ENCODE results near the gene XCR1. TPM values are rescaled to one million over a fixed set of nuclear protein-coding genes. Genes with fewer than 3 reads are reported as not detected.

The XCR1 gene
- total and polyA plus RNA-seq, 2 donors (not counting 3 experiments of a cell fraction or from before 2014, with no cell fraction given): not detected

DNA sequence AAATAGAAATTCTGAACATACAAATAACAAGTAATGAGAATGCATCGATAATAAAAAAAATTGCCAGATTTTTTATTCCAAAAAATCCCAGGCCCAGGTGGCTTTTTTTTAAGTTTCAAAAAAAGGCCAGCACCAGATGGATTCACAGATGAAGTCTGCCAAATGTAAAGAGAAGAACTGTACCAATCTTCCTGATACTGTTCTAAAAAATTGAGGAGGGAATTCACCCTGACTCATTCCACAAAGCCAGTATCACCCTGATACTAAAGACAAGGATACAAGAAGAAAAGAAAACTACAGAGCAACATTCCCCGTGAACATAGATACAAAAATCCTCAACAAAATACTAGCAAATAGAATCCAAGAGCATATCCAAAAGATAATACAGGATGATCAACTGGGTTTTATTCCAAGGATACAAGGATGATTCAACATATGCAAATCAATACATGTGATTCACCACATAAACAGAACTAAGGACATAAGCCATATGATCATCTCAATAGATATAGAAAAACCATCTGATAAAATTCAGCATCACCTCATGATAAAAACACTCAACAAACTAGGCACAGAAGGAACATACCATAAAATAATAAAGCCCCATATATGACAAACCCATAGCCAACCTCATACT is 44.1 kb upstream of the XCR1 start:
- Histone ChIP-seq H3K4me1 (ENCODE audit: control insufficient read depth, extremely low read depth, insufficient read depth, low read length) (no peaks in the 10 kb centered on the region), H3K4me2 (ENCODE audit: insufficient read depth, low read length) (no peak overlapping the region), H3K9ac (replicated peaks; ENCODE audit: extremely low read depth, insufficient read depth, low read length) (no peak overlapping the region), H3K79me2 (ENCODE audit: control insufficient read depth, insufficient read depth, low read length) (no peaks in the 10 kb centered on the region), H3K27ac (ENCODE audit: insufficient read depth, low read depth, low read length) (no peak overlapping the region), H3K9me3 (replicated peaks; ENCODE audit: control insufficient read depth, insufficient read depth, low read length) (no peaks in the 10 kb centered on the region), H3K9me1 (replicated peaks; ENCODE audit: control insufficient read depth, extremely low read depth, insufficient read depth, low read length) (no peaks in the 10 kb centered on the region), H3K27me3 (ENCODE audit: control insufficient read depth in 2 of 2, insufficient read depth in 2 of 2, low read length in 2 of 2) (peaks cover 0 to 18% of the 10 kb centered on the region in 2 experiments), H3K4me3 (replicated peaks in 1 of 3; ENCODE audit: insufficient read depth in 1 of 3, low read depth in 1 of 3, low read length in 3 of 3) (no peak overlapping the region), H2AFZ (ENCODE audit: low read depth, low read length) (no peak overlapping the region), H4K20me1 (replicated peaks; ENCODE audit: control insufficient read depth, extremely low read depth, insufficient read depth, low read length) (no peaks in the 10 kb centered on the region), H3K36me3 (ENCODE audit: control insufficient read depth in 2 of 2, extremely low read depth in 1 of 2, insufficient read depth in 2 of 2, low read length in 2 of 2) (no peaks in the 10 kb centered on the region)
- no peak for FAIRE-seq
- intact Hi-C loops (cut with micrococcal nuclease) (no loop called here), dilution Hi-C loops (cut with MboI; ENCODE audit: extremely low pct_ligation_motif_present, low sequenced_read_pairs) (no loop called here)
- ChIA-PET POLR2A (no interaction called here), CTCF (no interaction called here)
- no TSS peak for BruUV-seq (replicated peaks)
- no peak for DNase-seq (ENCODE audit: low read depth, low spot score)
- TF ChIP-seq JUN (IDR thresholded peaks at IDR 0.05; ENCODE audit: borderline replicate concordance, insufficient read depth, insufficient read length, low read depth) (no peak), MYC (IDR thresholded peaks at IDR 0.05; ENCODE audit: low read depth, low read length) (no peak), POLR2AphosphoS5 (IDR thresholded peaks at IDR 0.05; ENCODE audit: insufficient read depth, low read depth, low read length) (no peak), EZH2 (IDR thresholded peaks at IDR 0.05; ENCODE audit: borderline replicate concordance, low read depth, low read length, severe bottlenecking) (no peak), POLR2A (IDR thresholded peaks at IDR 0.05; ENCODE audit: low read depth, low read length) (no peak), GATA2 (IDR thresholded peaks at IDR 0.05; ENCODE audit: insufficient read depth, insufficient read length, low read depth, low read length) (no peak), FOS (IDR thresholded peaks at IDR 0.05; ENCODE audit: borderline replicate concordance, insufficient read depth, low read length) (no peak)
- TF ChIP-seq, protein P1, sequence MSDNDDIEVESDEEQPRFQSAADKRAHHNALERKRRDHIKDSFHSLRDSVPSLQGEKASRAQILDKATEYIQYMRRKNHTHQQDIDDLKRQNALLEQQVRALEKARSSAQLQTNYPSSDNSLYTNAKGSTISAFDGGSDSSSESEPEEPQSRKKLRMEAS (IDR thresholded peaks at IDR 0.05; ENCODE audit: insufficient read depth, insufficient read length): no peak
- TF ChIP-seq, protein P2, sequence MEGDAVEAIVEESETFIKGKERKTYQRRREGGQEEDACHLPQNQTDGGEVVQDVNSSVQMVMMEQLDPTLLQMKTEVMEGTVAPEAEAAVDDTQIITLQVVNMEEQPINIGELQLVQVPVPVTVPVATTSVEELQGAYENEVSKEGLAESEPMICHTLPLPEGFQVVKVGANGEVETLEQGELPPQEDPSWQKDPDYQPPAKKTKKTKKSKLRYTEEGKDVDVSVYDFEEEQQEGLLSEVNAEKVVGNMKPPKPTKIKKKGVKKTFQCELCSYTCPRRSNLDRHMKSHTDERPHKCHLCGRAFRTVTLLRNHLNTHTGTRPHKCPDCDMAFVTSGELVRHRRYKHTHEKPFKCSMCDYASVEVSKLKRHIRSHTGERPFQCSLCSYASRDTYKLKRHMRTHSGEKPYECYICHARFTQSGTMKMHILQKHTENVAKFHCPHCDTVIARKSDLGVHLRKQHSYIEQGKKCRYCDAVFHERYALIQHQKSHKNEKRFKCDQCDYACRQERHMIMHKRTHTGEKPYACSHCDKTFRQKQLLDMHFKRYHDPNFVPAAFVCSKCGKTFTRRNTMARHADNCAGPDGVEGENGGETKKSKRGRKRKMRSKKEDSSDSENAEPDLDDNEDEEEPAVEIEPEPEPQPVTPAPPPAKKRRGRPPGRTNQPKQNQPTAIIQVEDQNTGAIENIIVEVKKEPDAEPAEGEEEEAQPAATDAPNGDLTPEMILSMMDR (IDR thresholded peaks at IDR 0.05; ENCODE audit: extremely low read depth in 1 of 2, insufficient read depth in 1 of 2, low read depth in 1 of 2, low read length in 2 of 2): no peak
